ENCODE measurements around the gene WWTR1.

The WWTR1 gene

GRCh38 chr3:149620291-149621020 lies 37.4 kb downstream of the WWTR1 start:
- DNase-seq, result peak; percentile 64

- DNase-seq, result no peak
These were observed 38.7 kb downstream of the WWTR1 start for GRCh38 chr3:149619136-149619535.

- no peak for DNase-seq
These were observed 39.4 kb downstream of the WWTR1 start for GRCh38 chr3:149618151-149619123.

- DNase-seq, result no peak
These were observed 42.0 kb downstream of the WWTR1 start for GRCh38 chr3:149615731-149616221.

GRCh38 chr3:149613988-149614387 lies 43.8 kb downstream of the WWTR1 start:
- DNase-seq, result no peak

- no peak for DNase-seq
These were observed 45.4 kb downstream of the WWTR1 start for GRCh38 chr3:149612456-149612855.

GRCh38 chr3:149611149-149611548 lies 46.7 kb downstream of the WWTR1 start:
- DNase-seq, result no peak

GRCh38 chr3:149610351-149611105 lies 47.3 kb downstream of the WWTR1 start:
- DNase-seq, result no peak

GRCh38 chr3:149609595-149609994 lies 48.2 kb downstream of the WWTR1 start:
- DNase-seq, result peak; percentile 8

- DNase-seq, result no peak
These were observed 48.8 kb downstream of the WWTR1 start for GRCh38 chr3:149608987-149609386.

GRCh38 chr3:149605902-149606301 lies 51.9 kb downstream of the WWTR1 start:
- DNase-seq, result no peak

- DNase-seq, result no peak
These were observed 53.5 kb downstream of the WWTR1 start for GRCh38 chr3:149604125-149604875.

- no peak for DNase-seq
These were observed 54.4 kb downstream of the WWTR1 start for GRCh38 chr3:149603126-149604074.

- no peak for DNase-seq
These were observed 57.2 kb downstream of the WWTR1 start for GRCh38 chr3:149600634-149601033.

GRCh38 chr3:149599236-149599635 lies 58.6 kb downstream of the WWTR1 start:
- no peak for DNase-seq

- DNase-seq, result no peak
These were observed 61.6 kb downstream of the WWTR1 start for GRCh38 chr3:149596134-149596770.

GRCh38 chr3:149593418-149594160 lies 64.2 kb downstream of the WWTR1 start:
- DNase-seq, result no peak

- DNase-seq, result no peak
These were observed 65.0 kb downstream of the WWTR1 start for GRCh38 chr3:149592758-149593240.

GRCh38 chr3:149590691-149591441 lies 67.0 kb downstream of the WWTR1 start:
- no peak for DNase-seq

Measured in activated CD4-positive, alpha-beta T cell treated with anti-CD3 and anti-CD28 coated beads, Interleukin-2, amount 50 U/mL, for 16 hours (primary cell).